MCF 10A (cell line): ENCODE results near the gene TTLL8. TPM values are rescaled to one million over a fixed set of nuclear protein-coding genes. Genes with fewer than 3 reads are reported as not detected.

Experiments used
- BruUV-seq: library from RNA; stranded (reverse); fragments of 400-500 nt; replicated peaks from 2 replicates; lab custom pipeline; 2021; lab: Mats Ljungman, UMichigan
- CTCF ChIA-PET: fragments of 300-600 bp; sonication (Branson Sonifier 250); formaldehyde crosslinking; extraction: SDS; loops from one replicate; lab custom pipeline; 2021; ENCODE audit warnings: antibody characterized with exemption, inconsistent platforms; lab: Yijun Ruan, JAX
- POLR2A ChIA-PET: fragments of 300-600, 350-650 bp; sonication (Branson Sonifier 250); formaldehyde crosslinking; extraction: SDS; loops from one replicate; lab custom pipeline; 2020; ENCODE audit warnings: antibody characterized with exemption, inconsistent platforms; lab: Yijun Ruan, JAX
- DNase-seq: peaks from one replicate; pipeline ENCODE4 v3.0.0-alpha.2; 2018; ENCODE audit not compliant: unreplicated experiment
- H3K27ac Mint-ChIP-seq: one replicate; pipeline ENCODE4 v1.8.0; 2022; ENCODE audit warnings: mild to moderate bottlenecking, low read depth, mixed read lengths; ENCODE audit not compliant: unreplicated experiment
- H3K27me3 Mint-ChIP-seq: one replicate; pipeline ENCODE4 v1.8.0; 2022; ENCODE audit warnings: mixed read lengths; ENCODE audit not compliant: insufficient read depth, unreplicated experiment
- H3K36me3 Mint-ChIP-seq: one replicate; pipeline ENCODE4 v1.8.0; 2022; ENCODE audit warnings: mild to moderate bottlenecking, moderate library complexity, mixed read lengths; ENCODE audit not compliant: insufficient read depth, unreplicated experiment
- H3K4me1 Mint-ChIP-seq: one replicate; pipeline ENCODE4 v1.8.0; 2022; ENCODE audit warnings: mixed read lengths; ENCODE audit not compliant: insufficient read depth, unreplicated experiment
- H3K4me3 Mint-ChIP-seq: one replicate; pipeline ENCODE4 v1.8.0; 2022; ENCODE audit warnings: mild to moderate bottlenecking, moderate library complexity, mixed read lengths; ENCODE audit not compliant: unreplicated experiment
- H3K9me3 Mint-ChIP-seq: one replicate; pipeline ENCODE4 v1.8.0; 2022; ENCODE audit warnings: mixed read lengths; ENCODE audit not compliant: unreplicated experiment
- CTCF ChIP-seq: fragments of 200-600 bp; IDR thresholded peaks from one replicate; pipeline ENCODE4 v1.8.0; 2022; ENCODE audit warnings: antibody characterized with exemption, mild to moderate bottlenecking; ENCODE audit not compliant: unreplicated experiment
- intact Hi-C: fragments of 100-400 bp; cut with micrococcal nuclease; formaldehyde crosslinking; loops from 2 replicates; pipeline ENCODE4 v1.14.1; 2022
- total RNA-seq: library from RNA; stranded (reverse); gene quantifications from 2 replicates; pipeline ENCODE4 v1.2.3, GENCODE V29; 2022

TTLL8 gene
- total RNA-seq, 1 experiment from 2014 or later: not detected

GRCh38 chr22:49969751-49970527 lies 88.2 kb downstream of the TTLL8 start:
- no TSS peak for BruUV-seq
- no peak for DNase-seq
- intact Hi-C loops: loop anchor here (5.0 kb wide), 1 partner anchor 57 kb away; no protein-coding TSS in a partner anchor
- ChIA-PET CTCF (interaction anchor here (0.8 kb wide), 1 partner anchor 39 kb away, joined by 4 read pairs; no protein-coding TSS in a partner anchor), POLR2A (interaction anchor here (1.1 to 6.8 kb wide), 4 partner anchors 10 to 58 kb away, joined by 4 to 46 read pairs (median 19); partner anchors contain the start of genes ALG12, CRELD2 and PIM3)
- Mint-ChIP-seq H3K4me3 (no peak overlapping the region), H3K4me1 (peaks cover 11% of the 10 kb centered on the region), H3K27ac (no peak overlapping the region), H3K27me3 (no peaks in the 10 kb centered on the region), H3K36me3 (peaks cover 14% of the 10 kb centered on the region), H3K9me3 (no peaks in the 10 kb centered on the region)
- no peak for TF ChIP-seq CTCF

- no peak for TF ChIP-seq CTCF
- BruUV-seq: no TSS peak
- CTCF ChIA-PET: interaction anchor here (1.1 kb wide), 1 partner anchor 39 kb away, joined by 4 read pairs; no protein-coding TSS in a partner anchor
- H3K9me3 Mint-ChIP-seq: no peaks in the 10 kb centered on the region
- intact Hi-C loops: no loop called here
- no peak overlapping the region for H3K27ac Mint-ChIP-seq
- no peaks in the 10 kb centered on the region for H3K27me3 Mint-ChIP-seq
- no peak overlapping the region for H3K4me3 Mint-ChIP-seq
- H3K36me3 Mint-ChIP-seq: peaks cover 23% of the 10 kb centered on the region
- peaks cover 11% of the 10 kb centered on the region for H3K4me1 Mint-ChIP-seq
- POLR2A ChIA-PET: interaction anchor here (0.5 to 6.8 kb wide), 5 partner anchors 9 to 373 kb away, joined by 3 to 46 read pairs (median 4); partner anchors contain the start of gene PIM3
- DNase-seq: no peak
These were observed 89.1 kb downstream of the TTLL8 start for GRCh38 chr22:49968831-49969661.

Other genes with a start within 250 kb of the TTLL8 start
- 40.7 and 48.1 TPM in 2 replicates for gene BRD1, start 230.4 kb downstream of the TTLL8 start, total RNA-seq
- 15.9 and 16.4 TPM in 2 replicates for gene ZBED4, start 204.5 kb downstream of the TTLL8 start, total RNA-seq
- 16.6 and 18.2 TPM in 2 replicates for gene ALG12, start 139.9 kb downstream of the TTLL8 start, total RNA-seq
- gene CRELD2, start 139.7 kb downstream of the TTLL8 start, total RNA-seq: 70.7 and 107 TPM in 2 replicates
- gene PIM3, start 97.5 kb downstream of the TTLL8 start, total RNA-seq: 56.3 and 73.5 TPM in 2 replicates
- not detected in 2 replicates for gene IL17REL, start 45.5 kb downstream of the TTLL8 start, total RNA-seq
- not detected in 2 replicates for gene MLC1, start 27.1 kb upstream of the TTLL8 start, total RNA-seq
- not detected in 2 replicates for gene MOV10L1, start 31.7 kb upstream of the TTLL8 start, total RNA-seq
- 0.77 and 2.7 TPM in 2 replicates for gene PANX2, start 112.4 kb upstream of the TTLL8 start, total RNA-seq
- gene TRABD, start 127.6 kb upstream of the TTLL8 start, total RNA-seq: 60.6 and 63.8 TPM in 2 replicates
- gene SELENOO, start 142.7 kb upstream of the TTLL8 start, total RNA-seq: 16.1 and 21.9 TPM in 2 replicates
- 27.6 and 27.9 TPM in 2 replicates for gene TUBGCP6, start 186.7 kb upstream of the TTLL8 start, total RNA-seq
- gene HDAC10, start 193.0 kb upstream of the TTLL8 start, total RNA-seq: 27.5 and 29.2 TPM in 2 replicates
- 24.9 and 25.0 TPM in 2 replicates for gene MAPK12, start 203.4 kb upstream of the TTLL8 start, total RNA-seq
- gene MAPK11, start 212.1 kb upstream of the TTLL8 start, total RNA-seq: 10.4 and 11.9 TPM in 2 replicates
- gene PLXNB2, start 249.3 kb upstream of the TTLL8 start, total RNA-seq: 199 and 200 TPM in 2 replicates